ENCODE measurements around the gene TBC1D23. TPM values are rescaled to one million over a fixed set of nuclear protein-coding genes. Genes with fewer than 3 reads are reported as not detected.

TBC1D23 gene
- total and polyA plus RNA-seq, 2 of the 13 experiments (the other 11 are each of a cell fraction or from before 2014, with no cell fraction given), result 28.7 to 35.4 TPM

GRCh38 chr3:100254168-100254777 lies 6.5 kb upstream of the TBC1D23 start (continued):
- TF ChIP-seq THAP11 (CRISPR knock-in tag; IDR thresholded peaks at IDR 0.05), result no peak
- TF ChIP-seq HDAC6 (IDR thresholded peaks at IDR 0.05; ENCODE audit: low read depth, low read length), result no peak
- no peak for TF ChIP-seq TMF1 (CRISPR knock-in tag; IDR thresholded peaks at IDR 0.05; ENCODE audit: low read depth)
- no peak for TF ChIP-seq ZFP82 (CRISPR knock-in tag; IDR thresholded peaks at IDR 0.05; ENCODE audit: borderline replicate concordance)
- TF ChIP-seq ATF2 (CRISPR knock-in tag; IDR thresholded peaks at IDR 0.05), result no peak
- TF ChIP-seq ATF1 (CRISPR knock-in tag; IDR thresholded peaks at IDR 0.05), result no peak
- no peak for TF ChIP-seq NFIC (IDR thresholded peaks at IDR 0.05; ENCODE audit: low read length)
- no peak for TF ChIP-seq XBP1 (CRISPR knock-in tag; IDR thresholded peaks at IDR 0.05)
- no peak for TF ChIP-seq ZNF530 (CRISPR knock-in tag; IDR thresholded peaks at IDR 0.05; ENCODE audit: low read depth)
- no peak for TF ChIP-seq BCLAF1 (IDR thresholded peaks at IDR 0.05)
- TF ChIP-seq ZBTB38 (CRISPR knock-in tag; IDR thresholded peaks at IDR 0.05), result no peak
- peak; percentile 72; the same call in 1 of the 2 replicates for TF ChIP-seq MED1 (CRISPR knock-in tag; IDR thresholded peaks at IDR 0.05)
- no peak for TF ChIP-seq IKZF1 (IDR thresholded peaks at IDR 0.05)
- TF ChIP-seq ZBTB14 (CRISPR knock-in tag; IDR thresholded peaks at IDR 0.05), result no peak
- no peak for TF ChIP-seq ADNP (CRISPR knock-in tag; IDR thresholded peaks at IDR 0.05)
- no peak for TF ChIP-seq ZNF205 (CRISPR knock-in tag; IDR thresholded peaks at IDR 0.05)
- TF ChIP-seq KDM5A (IDR thresholded peaks at IDR 0.05; ENCODE audit: borderline replicate concordance, low read length), result peak; percentile 51; the same call in 1 of the 2 replicates
- no peak for TF ChIP-seq ZNF496 (CRISPR knock-in tag; IDR thresholded peaks at IDR 0.05; ENCODE audit: insufficient replicate concordance)
- no peak for TF ChIP-seq CHCHD3 (CRISPR knock-in tag; IDR thresholded peaks at IDR 0.05)
- TF ChIP-seq RFX3 (CRISPR knock-in tag; IDR thresholded peaks at IDR 0.05), result no peak
- TF ChIP-seq TCF7 (IDR thresholded peaks at IDR 0.05; ENCODE audit: low read depth), result no peak
- no peak for TF ChIP-seq KLF13 (CRISPR knock-in tag; IDR thresholded peaks at IDR 0.05)
- TF ChIP-seq ZNF766 (CRISPR knock-in tag; IDR thresholded peaks at IDR 0.05; ENCODE audit: borderline replicate concordance), result no peak
- no peak for TF ChIP-seq ARID2 (CRISPR knock-in tag; IDR thresholded peaks at IDR 0.05; ENCODE audit: borderline replicate concordance)
- TF ChIP-seq ZNF616 (CRISPR knock-in tag; IDR thresholded peaks at IDR 0.05; ENCODE audit: low read depth), result no peak
- 0 out of 2 replicates have a peak, but pooled peaks have one; percentile 26 for TF ChIP-seq ZSCAN31 (CRISPR knock-in tag; IDR thresholded peaks at IDR 0.05; ENCODE audit: low read depth)
- no peak for TF ChIP-seq SNAPC5 (CRISPR knock-in tag; IDR thresholded peaks at IDR 0.05; ENCODE audit: borderline replicate concordance)

Data from HepG2 (cell line).